ENCODE data around the gene IRF6.

The IRF6 gene

GRCh38 chr1:209758400-209758799 is 47.5 kb downstream of the IRF6 start:
- Histone ChIP-seq H3K4me3 (ENCODE audit: insufficient read length, low read depth) (no peak overlapping the region), H3K4me1 (ENCODE audit: insufficient read depth, insufficient read length) (no peaks in the 10 kb centered on the region), H3K9me3 (ENCODE audit: insufficient read depth, low read length) (no peaks in the 10 kb centered on the region), H3K9ac (ENCODE audit: insufficient read length, low read depth) (no peak overlapping the region), H3K36me3 (ENCODE audit: insufficient read depth, insufficient read length, low read length) (no peaks in the 10 kb centered on the region), H3K27me3 (ENCODE audit: insufficient read depth, insufficient read length) (peaks cover 5% of the 10 kb centered on the region)
- TF ChIP-seq SUZ12 (IDR thresholded peaks at IDR 0.05; ENCODE audit: extremely low read depth, insufficient read depth, insufficient read length) = no peak
- no peak for TF ChIP-seq ZNF274 (IDR thresholded peaks at IDR 0.05; ENCODE audit: low read depth, low read length)
- no peak for DNase-seq (ENCODE audit: low read depth, low spot score)

GRCh38 chr1:209756615-209757445 is 49.1 kb downstream of the IRF6 start:
- DNase-seq (ENCODE audit: low read depth, low spot score) = no peak
- Histone ChIP-seq H3K36me3 (ENCODE audit: insufficient read depth, insufficient read length, low read length) (no peaks in the 10 kb centered on the region), H3K9ac (ENCODE audit: insufficient read length, low read depth) (no peak overlapping the region), H3K4me1 (ENCODE audit: insufficient read depth, insufficient read length) (no peaks in the 10 kb centered on the region), H3K4me3 (ENCODE audit: insufficient read length, low read depth) (no peak overlapping the region), H3K27me3 (ENCODE audit: insufficient read depth, insufficient read length) (peaks cover 5% of the 10 kb centered on the region), H3K9me3 (ENCODE audit: insufficient read depth, low read length) (no peaks in the 10 kb centered on the region)
- no peak for TF ChIP-seq ZNF274 (IDR thresholded peaks at IDR 0.05; ENCODE audit: low read depth, low read length)
- no peak for TF ChIP-seq SUZ12 (IDR thresholded peaks at IDR 0.05; ENCODE audit: extremely low read depth, insufficient read depth, insufficient read length)
- no peak for TF ChIP-seq YY1 (IDR thresholded peaks at IDR 0.05; ENCODE audit: insufficient read depth, insufficient read length)

- Histone ChIP-seq H3K9me3 (ENCODE audit: insufficient read depth, low read length) (no peaks in the 10 kb centered on the region), H3K27me3 (ENCODE audit: insufficient read depth, insufficient read length) (peaks cover 5% of the 10 kb centered on the region), H3K4me3 (ENCODE audit: insufficient read length, low read depth) (no peak within 1 kb of the TSS), H3K4me1 (ENCODE audit: insufficient read depth, insufficient read length) (no peaks in the 10 kb centered on the region), H3K9ac (ENCODE audit: insufficient read length, low read depth) (no peak within 1 kb of the TSS), H3K36me3 (ENCODE audit: insufficient read depth, insufficient read length, low read length) (no peaks in the 10 kb centered on the region)
- no peak for DNase-seq (ENCODE audit: low read depth, low spot score)
- TF ChIP-seq ZNF274 (IDR thresholded peaks at IDR 0.05; ENCODE audit: low read depth, low read length) (no peak), YY1 (IDR thresholded peaks at IDR 0.05; ENCODE audit: insufficient read depth, insufficient read length) (no peak), SUZ12 (IDR thresholded peaks at IDR 0.05; ENCODE audit: extremely low read depth, insufficient read depth, insufficient read length) (no peak)
Measured at GRCh38 chr1:209755926-209756614, 49.9 kb downstream of the IRF6 start, which contains the start of gene TRAF3IP3. TSS of gene TRAF3IP3 (plus strand) at chr1:209756053. CDS start at chr1:209760040, 3,987 bp downstream.

GRCh38 chr1:209755256-209755655 is 50.7 kb downstream of the IRF6 start:
- Histone ChIP-seq H3K4me3 (ENCODE audit: insufficient read length, low read depth) (no peak overlapping the region), H3K36me3 (ENCODE audit: insufficient read depth, insufficient read length, low read length) (no peaks in the 10 kb centered on the region), H3K27me3 (ENCODE audit: insufficient read depth, insufficient read length) (peaks cover 5% of the 10 kb centered on the region), H3K9me3 (ENCODE audit: insufficient read depth, low read length) (no peaks in the 10 kb centered on the region), H3K4me1 (ENCODE audit: insufficient read depth, insufficient read length) (no peaks in the 10 kb centered on the region), H3K9ac (ENCODE audit: insufficient read length, low read depth) (no peak overlapping the region)
- TF ChIP-seq ZNF274 (IDR thresholded peaks at IDR 0.05; ENCODE audit: low read depth, low read length) (no peak), YY1 (IDR thresholded peaks at IDR 0.05; ENCODE audit: insufficient read depth, insufficient read length) (no peak), SUZ12 (IDR thresholded peaks at IDR 0.05; ENCODE audit: extremely low read depth, insufficient read depth, insufficient read length) (no peak)
- DNase-seq (ENCODE audit: low read depth, low spot score) = no peak

GRCh38 chr1:209752890-209753289 is 53.1 kb downstream of the IRF6 start:
- Histone ChIP-seq H3K36me3 (ENCODE audit: insufficient read depth, insufficient read length, low read length) (no peaks in the 10 kb centered on the region), H3K27me3 (ENCODE audit: insufficient read depth, insufficient read length) (peaks cover 5% of the 10 kb centered on the region), H3K4me1 (ENCODE audit: insufficient read depth, insufficient read length) (peaks cover 4% of the 10 kb centered on the region), H3K9ac (ENCODE audit: insufficient read length, low read depth) (no peak overlapping the region), H3K4me3 (ENCODE audit: insufficient read length, low read depth) (no peak overlapping the region), H3K9me3 (ENCODE audit: insufficient read depth, low read length) (no peaks in the 10 kb centered on the region)
- no peak for DNase-seq (ENCODE audit: low read depth, low spot score)
- TF ChIP-seq SUZ12 (IDR thresholded peaks at IDR 0.05; ENCODE audit: extremely low read depth, insufficient read depth, insufficient read length) = no peak
- no peak for TF ChIP-seq YY1 (IDR thresholded peaks at IDR 0.05; ENCODE audit: insufficient read depth, insufficient read length)
- no peak for TF ChIP-seq ZNF274 (IDR thresholded peaks at IDR 0.05; ENCODE audit: low read depth, low read length)

GRCh38 chr1:209751627-209752231 is 54.2 kb downstream of the IRF6 start:
- Histone ChIP-seq H3K9me3 (ENCODE audit: insufficient read depth, low read length) (no peaks in the 10 kb centered on the region), H3K9ac (ENCODE audit: insufficient read length, low read depth) (no peak overlapping the region), H3K27me3 (ENCODE audit: insufficient read depth, insufficient read length) (no peaks in the 10 kb centered on the region), H3K4me3 (ENCODE audit: insufficient read length, low read depth) (no peak overlapping the region), H3K36me3 (ENCODE audit: insufficient read depth, insufficient read length, low read length) (no peaks in the 10 kb centered on the region), H3K4me1 (ENCODE audit: insufficient read depth, insufficient read length) (peaks cover 4% of the 10 kb centered on the region)
- no peak for DNase-seq (ENCODE audit: low read depth, low spot score)
- TF ChIP-seq YY1 (IDR thresholded peaks at IDR 0.05; ENCODE audit: insufficient read depth, insufficient read length) (no peak), SUZ12 (IDR thresholded peaks at IDR 0.05; ENCODE audit: extremely low read depth, insufficient read depth, insufficient read length) (no peak), ZNF274 (IDR thresholded peaks at IDR 0.05; ENCODE audit: low read depth, low read length) (no peak)
